Loucy (cell line): ENCODE measurements around the gene RPS27L.
"Not testable (repeated sequence)": the region's sequence is repeated elsewhere in the genome, so short reads cannot be mapped to it uniquely, and the experiment has no call there.

ENCODE experiments used
- H2AFZ ChIP-seq: fragments of 200-600 bp; sonication (generic); 2 replicates; pipeline ENCODE4 v1.6.0; 2016; ENCODE audit warnings: antibody characterized with exemption, mild to moderate bottlenecking, low read length, moderate library complexity
- H3F3A ChIP-seq: fragments of 200-600 bp; 2 replicates; pipeline ENCODE4 v1.6.0; 2016; ENCODE audit warnings: antibody characterized with exemption, low read depth, mild to moderate bottlenecking
- H3K27me3 ChIP-seq: fragments of 200-600 bp; sonication (generic); 2 replicates; pipeline ENCODE4 v1.6.1; 2014; ENCODE audit warnings: low read length, mild to moderate bottlenecking; ENCODE audit not compliant: insufficient read depth, poor library complexity, severe bottlenecking
- H3K36me3 ChIP-seq: fragments of 200-600 bp; sonication (generic); 2 replicates; pipeline ENCODE4 v1.6.1; 2016; ENCODE audit warnings: low read length; ENCODE audit not compliant: insufficient read depth
- H3K4me1 ChIP-seq: fragments of 200-600 bp; sonication (generic); 2 replicates; pipeline ENCODE4 v1.5.1; 2014; ENCODE audit warnings: low read length, mild to moderate bottlenecking; ENCODE audit not compliant: insufficient read depth, poor library complexity, severe bottlenecking
- H3K4me2 ChIP-seq: fragments of 200-600 bp; sonication (generic); 2 replicates; pipeline ENCODE4 v1.6.0; 2014; ENCODE audit warnings: antibody characterized with exemption, low read length, low read depth, mild to moderate bottlenecking; ENCODE audit not compliant: poor library complexity, severe bottlenecking
- H3K4me3 ChIP-seq: fragments of 200-600 bp; sonication (generic); 2 replicates; pipeline ENCODE4 v1.5.1; 2014; ENCODE audit warnings: low read length, mild to moderate bottlenecking, mixed read lengths; ENCODE audit not compliant: poor library complexity, severe bottlenecking
- H3K79me2 ChIP-seq: fragments of 200-600 bp; sonication (generic); 2 replicates; pipeline ENCODE4 v1.6.1; 2014; ENCODE audit warnings: low read length; ENCODE audit not compliant: insufficient read depth
- H3K9ac ChIP-seq: fragments of 200-600 bp; sonication (generic); 2 replicates; pipeline ENCODE4 v1.6.0; 2014; ENCODE audit warnings: mild to moderate bottlenecking, low read depth, low read length, moderate library complexity; ENCODE audit not compliant: poor library complexity, severe bottlenecking
- H3K9me2 ChIP-seq: fragments of 200-600 bp; sonication (generic); replicated peaks from 2 replicates; pipeline ENCODE4 v1.6.1; 2016; ENCODE audit warnings: low read depth, low read length, mixed read lengths
- H3K9me3 ChIP-seq: fragments of 200-600 bp; sonication (generic); 2 replicates; pipeline ENCODE4 v1.6.1; 2014; ENCODE audit warnings: mild to moderate bottlenecking, antibody characterized with exemption, low read length, low read depth; ENCODE audit not compliant: insufficient read depth
- H4K20me1 ChIP-seq: fragments of 200-600 bp; sonication (generic); 2 replicates; pipeline ENCODE4 v1.6.0; 2014; ENCODE audit warnings: antibody characterized with exemption, low read length, mild to moderate bottlenecking; ENCODE audit not compliant: insufficient read depth, poor library complexity, severe bottlenecking
- EZH2phosphoT487 ChIP-seq: fragments of 200-600 bp; IDR thresholded peaks from 2 replicates; pipeline ENCODE4 v1.6.1; 2018; ENCODE audit warnings: antibody characterized with exemption, mild to moderate bottlenecking, moderate library complexity, borderline replicate concordance
- TF ChIP-seq, protein P1 (sequence below): fragments of 200-600 bp; sonication (generic); conservative IDR thresholded peaks from 2 replicates; pipeline ENCODE4 v1.5.1; 2014; ENCODE audit warnings: mild to moderate bottlenecking, antibody characterized with exemption, low read length

Gene RPS27L

DNA sequence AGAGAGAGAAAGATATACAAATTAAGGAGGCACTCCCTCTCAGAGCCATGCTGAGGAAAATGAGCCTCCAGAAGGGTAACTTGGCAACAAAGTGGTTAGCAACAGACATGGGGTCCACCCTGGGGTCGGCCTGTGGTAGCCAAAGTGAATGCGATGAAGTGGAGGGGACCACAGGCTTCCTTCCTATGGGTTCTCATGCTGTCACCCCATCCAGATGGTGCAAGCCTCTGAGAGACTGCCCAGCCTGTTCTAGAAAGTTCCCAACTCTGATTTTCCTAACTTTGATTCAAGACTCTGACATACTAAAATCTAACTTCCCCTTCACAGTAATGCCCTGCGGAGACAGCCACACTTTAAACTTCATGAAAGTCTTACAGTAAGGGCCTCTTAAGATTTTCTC, 53.9 kb downstream of the RPS27L start:
- no peaks in the 10 kb centered on the region for H3F3A ChIP-seq
- H3K27me3 ChIP-seq: no peaks in the 10 kb centered on the region
- H3K4me3 ChIP-seq: no peak overlapping the region
- H3K9me3 ChIP-seq: no peaks in the 10 kb centered on the region; the same call in 1 of the 2 replicates
- H3K36me3 ChIP-seq: no peaks in the 10 kb centered on the region
- no peaks in the 10 kb centered on the region for H4K20me1 ChIP-seq
- no peaks in the 10 kb centered on the region for H3K9me2 ChIP-seq
- no peak overlapping the region for H3K4me2 ChIP-seq
- H3K4me1 ChIP-seq: no peaks in the 10 kb centered on the region
- no peak overlapping the region for H3K9ac ChIP-seq
- TF ChIP-seq, protein P1, sequence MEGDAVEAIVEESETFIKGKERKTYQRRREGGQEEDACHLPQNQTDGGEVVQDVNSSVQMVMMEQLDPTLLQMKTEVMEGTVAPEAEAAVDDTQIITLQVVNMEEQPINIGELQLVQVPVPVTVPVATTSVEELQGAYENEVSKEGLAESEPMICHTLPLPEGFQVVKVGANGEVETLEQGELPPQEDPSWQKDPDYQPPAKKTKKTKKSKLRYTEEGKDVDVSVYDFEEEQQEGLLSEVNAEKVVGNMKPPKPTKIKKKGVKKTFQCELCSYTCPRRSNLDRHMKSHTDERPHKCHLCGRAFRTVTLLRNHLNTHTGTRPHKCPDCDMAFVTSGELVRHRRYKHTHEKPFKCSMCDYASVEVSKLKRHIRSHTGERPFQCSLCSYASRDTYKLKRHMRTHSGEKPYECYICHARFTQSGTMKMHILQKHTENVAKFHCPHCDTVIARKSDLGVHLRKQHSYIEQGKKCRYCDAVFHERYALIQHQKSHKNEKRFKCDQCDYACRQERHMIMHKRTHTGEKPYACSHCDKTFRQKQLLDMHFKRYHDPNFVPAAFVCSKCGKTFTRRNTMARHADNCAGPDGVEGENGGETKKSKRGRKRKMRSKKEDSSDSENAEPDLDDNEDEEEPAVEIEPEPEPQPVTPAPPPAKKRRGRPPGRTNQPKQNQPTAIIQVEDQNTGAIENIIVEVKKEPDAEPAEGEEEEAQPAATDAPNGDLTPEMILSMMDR: no peak
- TF ChIP-seq EZH2phosphoT487: no peak
- H2AFZ ChIP-seq: no peak overlapping the region
- H3K79me2 ChIP-seq: no peaks in the 10 kb centered on the region

DNA sequence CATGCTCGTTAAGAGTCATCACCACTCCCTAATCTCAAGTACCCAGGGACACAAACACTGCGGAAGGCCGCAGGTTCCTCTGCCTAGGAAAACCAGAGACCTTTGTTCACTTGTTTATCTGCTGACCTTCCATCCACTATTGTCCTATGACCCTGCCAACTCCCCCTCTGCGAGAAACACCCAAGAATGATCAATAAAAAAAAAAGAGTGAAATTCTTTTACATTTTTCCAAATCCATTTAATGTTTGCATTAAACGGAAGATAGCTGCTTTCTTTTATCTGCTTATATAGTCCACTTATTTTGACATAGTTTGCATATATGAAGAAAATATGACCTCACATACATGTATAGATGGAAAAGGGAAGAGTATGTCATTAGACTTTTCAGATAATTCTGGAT, 57.7 kb downstream of the RPS27L start:
- not testable (repeated sequence) for H4K20me1 ChIP-seq, H3K9me3 ChIP-seq, H3F3A ChIP-seq, H3K27me3 ChIP-seq, H3K9me2 ChIP-seq, H3K4me2 ChIP-seq, H3K79me2 ChIP-seq, H3K9ac ChIP-seq, H3K4me3 ChIP-seq, H2AFZ ChIP-seq, H3K36me3 ChIP-seq
- peaks cover 13% of the 10 kb centered on the region for H3K4me1 ChIP-seq

DNA sequence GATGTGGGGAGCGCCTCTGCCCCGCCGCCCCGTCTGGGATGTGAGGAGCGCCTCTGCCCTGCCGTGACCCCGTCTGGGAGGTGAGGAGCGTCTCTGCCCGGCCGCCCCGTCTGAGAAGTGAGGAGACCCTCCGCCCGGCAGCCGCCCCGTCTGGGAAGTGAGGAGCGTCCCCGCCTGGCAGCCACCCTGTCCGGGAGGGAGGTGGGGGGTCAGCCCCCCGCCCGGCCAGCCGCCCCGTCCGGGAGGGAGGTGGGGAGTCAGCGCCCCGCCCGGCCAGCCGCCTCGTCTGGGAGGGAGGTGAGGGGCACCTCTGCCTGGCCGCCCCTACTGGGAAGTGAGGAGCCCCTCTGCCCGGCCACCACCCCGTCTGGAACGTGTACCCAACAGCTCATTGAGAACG, 58.4 kb downstream of the RPS27L start:
- H3K4me1 ChIP-seq: peaks cover 13% of the 10 kb centered on the region

More for the DNA sequence above, 58.4 kb downstream of the RPS27L start:
- not testable (repeated sequence) for H3K4me3 ChIP-seq, H3K79me2 ChIP-seq, H3K36me3 ChIP-seq, H3K9me2 ChIP-seq, H3F3A ChIP-seq, H2AFZ ChIP-seq, H4K20me1 ChIP-seq, H3K27me3 ChIP-seq, H3K9me3 ChIP-seq, H3K4me2 ChIP-seq, H3K9ac ChIP-seq
